Upper lobe of left lung (tissue), 6 donors: ENCODE measurements around the gene TYRP1. TPM values are rescaled to one million over a fixed set of nuclear protein-coding genes. Genes with fewer than 3 reads are reported as not detected.

Experiments used
- ATAC-seq, 2 donors: fragments of 200-7000 bp; cut with Tn5 transposase; one replicate each; pipeline ENCODE4 v1.9.1; 2022; ENCODE audit warnings: mild to moderate bottlenecking in 2 of 2, moderate library complexity in 2 of 2; ENCODE audit not compliant: low FRiP score in 2 of 2
- DNase-seq, 2 donors: peaks; one replicate each; pipeline ENCODE4 v3.0.0-alpha.2; 2019 to 2020
- H3K27ac ChIP-seq, 4 donors: fragments of 200-600 bp; sonication (generic); one replicate each; pipeline ENCODE4 v1.5.1; 2016 to 2019
- H3K27me3 ChIP-seq, 4 donors: fragments of 200-600 bp; sonication (generic); one replicate each; pipeline ENCODE4 v1.5.1; 2017 to 2019
- H3K36me3 ChIP-seq, 4 donors: fragments of 200-600 bp; sonication (generic); one replicate each; pipeline ENCODE4 v1.5.1; 2016 to 2019
- H3K4me1 ChIP-seq, 4 donors: fragments of 200-600 bp; sonication (generic); one replicate each; pipeline ENCODE4 v1.5.1; 2018 to 2019
- H3K4me3 ChIP-seq, 4 donors: fragments of 200-600 bp; sonication (generic); one replicate each; pipeline ENCODE4 v1.5.1; 2017 to 2019; ENCODE audit warnings: mild to moderate bottlenecking in 2 of 4, moderate library complexity in 1 of 4
- H3K9me3 ChIP-seq, 4 donors: fragments of 200-600 bp; sonication (generic); one replicate each; pipeline ENCODE4 v1.5.1; 2018 to 2019
- CTCF ChIP-seq, 6 experiments: fragments of 450-650 bp in 4 of 6; fragments of 200-600 bp in 2 of 6; sonication (generic) in 2 of 6; IDR thresholded peaks; one replicate each; pipeline ENCODE4 v1.5.1; 2016 to 2019; ENCODE audit warnings: antibody characterized with exemption in 6 of 6
- EP300 ChIP-seq, 4 donors: sonication (generic); formaldehyde crosslinking; IDR thresholded peaks; one replicate each; pipeline ENCODE4 v1.5.1; 2017; ENCODE audit warnings: antibody characterized with exemption in 4 of 4, control low read depth in 2 of 4
- POLR2A ChIP-seq, 4 donors: fragments of 450-650 bp; IDR thresholded peaks; one replicate each; pipeline ENCODE4 v1.5.1; 2016 to 2017; ENCODE audit warnings: antibody characterized with exemption in 4 of 4, mild to moderate bottlenecking in 2 of 4
- POLR2AphosphoS5 ChIP-seq, 2 donors: sonication (generic); formaldehyde crosslinking; IDR thresholded peaks; one replicate each; pipeline ENCODE4 v1.5.1; 2017; ENCODE audit warnings: antibody characterized with exemption in 2 of 2
- WGBS, 2 donors: methylation state at CpG; one replicate each; pipeline ENCODE4 v1.1.5; 2017 to 2018; 5-methylcytosine and 5-hydroxymethylcytosine counted together
- total RNA-seq, 6 donors: library from RNA; depleted of rRNA in 4 of 6; stranded (reverse); fragments of >200 nt in 4 of 6; gene quantifications; one replicate each; pipeline versions ENCODE4 v1.1.0 to v1.2.1, GENCODE V29; 2016 to 2021
- donor health status: DM: no; HTN: no; CAD: no; lungs with moderate emphysema.
- donor health status: DM: no; HTN: yes; CAD: no; lungs with severe emphysema.

Gene TYRP1
- total RNA-seq, 6 donors from 2014 or later, result 3.3 to 8.4 (median 4.2) TPM; not detected in 2

GRCh38 chr9:12680341-12680740 is 12.8 kb upstream of the TYRP1 start:
- H3K9me3 ChIP-seq, result no peaks in the 10 kb centered on the region
- TF ChIP-seq POLR2AphosphoS5 (IDR thresholded peaks at IDR 0.05), result no peak
- no peak for TF ChIP-seq CTCF (IDR thresholded peaks at IDR 0.05)
- no peak for TF ChIP-seq EP300 (IDR thresholded peaks at IDR 0.05)
- TF ChIP-seq POLR2A (IDR thresholded peaks at IDR 0.05), result no peak
- DNase-seq (no peak), ATAC-seq (no peak)
- no peaks in the 10 kb centered on the region for H3K36me3 ChIP-seq
- WGBS, 2 donors, result 14 to 31% methylated on average over 2 of the region's 2 CpGs
- no peak overlapping the region for H3K27ac ChIP-seq
- no peaks in the 10 kb centered on the region for H3K4me1 ChIP-seq
- no peaks in the 10 kb centered on the region for H3K27me3 ChIP-seq
- no peak overlapping the region for H3K4me3 ChIP-seq

GRCh38 chr9:12680757-12681156 is 12.4 kb upstream of the TYRP1 start:
- Histone ChIP-seq H3K27me3 (no peaks in the 10 kb centered on the region), H3K9me3 (no peaks in the 10 kb centered on the region), H3K27ac (no peak overlapping the region), H3K36me3 (no peaks in the 10 kb centered on the region), H3K4me3 (no peak overlapping the region), H3K4me1 (no peaks in the 10 kb centered on the region)
- no peak for ATAC-seq
- DNase-seq, result no peak
- TF ChIP-seq POLR2A (IDR thresholded peaks at IDR 0.05), result no peak
- no peak for TF ChIP-seq CTCF (IDR thresholded peaks at IDR 0.05)
- no peak for TF ChIP-seq POLR2AphosphoS5 (IDR thresholded peaks at IDR 0.05)
- no peak for TF ChIP-seq EP300 (IDR thresholded peaks at IDR 0.05)
- WGBS, 2 donors, result 75 to 87% methylated on average over 3 of the region's 3 CpGs

- no peaks in the 10 kb centered on the region for H3K27me3 ChIP-seq
- H3K27ac ChIP-seq, result no peak overlapping the region
- H3K36me3 ChIP-seq, result no peaks in the 10 kb centered on the region
- no peaks in the 10 kb centered on the region for H3K9me3 ChIP-seq
- no peak for TF ChIP-seq CTCF (IDR thresholded peaks at IDR 0.05)
- TF ChIP-seq EP300 (IDR thresholded peaks at IDR 0.05), result no peak
- TF ChIP-seq POLR2A (IDR thresholded peaks at IDR 0.05), result no peak
- no peak for TF ChIP-seq POLR2AphosphoS5 (IDR thresholded peaks at IDR 0.05)
- no peak overlapping the region for H3K4me3 ChIP-seq
- H3K4me1 ChIP-seq, result no peaks in the 10 kb centered on the region
- DNase-seq (no peak), ATAC-seq (no peak)
Measured at GRCh38 chr9:12681620-12682019, 11.6 kb upstream of the TYRP1 start.

- TF ChIP-seq POLR2A (IDR thresholded peaks at IDR 0.05) (no peak), POLR2AphosphoS5 (IDR thresholded peaks at IDR 0.05) (no peak), CTCF (IDR thresholded peaks at IDR 0.05) (no peak), EP300 (IDR thresholded peaks at IDR 0.05) (no peak)
- DNase-seq (no peak), ATAC-seq (no peak)
- Histone ChIP-seq H3K4me1 (no peaks in the 10 kb centered on the region), H3K27ac (no peak overlapping the region), H3K36me3 (no peaks in the 10 kb centered on the region), H3K27me3 (no peaks in the 10 kb centered on the region), H3K9me3 (no peaks in the 10 kb centered on the region), H3K4me3 (no peak overlapping the region)
- 25 to 35% methylated on average over 1 of the region's 1 CpG for WGBS, 2 donors
Measured at GRCh38 chr9:12684974-12685373, 8.2 kb upstream of the TYRP1 start.

GRCh38 chr9:12689233-12689632 is 4.0 kb upstream of the TYRP1 start:
- Histone ChIP-seq H3K27me3 (no peaks in the 10 kb centered on the region), H3K4me1 (no peaks in the 10 kb centered on the region), H3K9me3 (no peaks in the 10 kb centered on the region), H3K27ac (no peak overlapping the region), H3K36me3 (no peaks in the 10 kb centered on the region), H3K4me3 (no peak overlapping the region)
- TF ChIP-seq CTCF (IDR thresholded peaks at IDR 0.05) (no peak), POLR2A (IDR thresholded peaks at IDR 0.05) (no peak), POLR2AphosphoS5 (IDR thresholded peaks at IDR 0.05) (no peak), EP300 (IDR thresholded peaks at IDR 0.05) (no peak)
- DNase-seq (no peak), ATAC-seq (no peak)
- 37 to 67% methylated on average over 1 of the region's 1 CpG for WGBS, 2 donors
